SKM-1 (cell line): ENCODE results near the gene ZNF532.

Experiments
- DNase-seq: peaks from one replicate; lab custom pipeline; 2025; ENCODE audit not compliant: unreplicated experiment; lab: John Stamatoyannopoulos, UW

Gene ZNF532

GRCh38 chr18:58870130-58870529, 5.5 kb downstream of the ZNF532 start:
- no peak for DNase-seq

DNA sequence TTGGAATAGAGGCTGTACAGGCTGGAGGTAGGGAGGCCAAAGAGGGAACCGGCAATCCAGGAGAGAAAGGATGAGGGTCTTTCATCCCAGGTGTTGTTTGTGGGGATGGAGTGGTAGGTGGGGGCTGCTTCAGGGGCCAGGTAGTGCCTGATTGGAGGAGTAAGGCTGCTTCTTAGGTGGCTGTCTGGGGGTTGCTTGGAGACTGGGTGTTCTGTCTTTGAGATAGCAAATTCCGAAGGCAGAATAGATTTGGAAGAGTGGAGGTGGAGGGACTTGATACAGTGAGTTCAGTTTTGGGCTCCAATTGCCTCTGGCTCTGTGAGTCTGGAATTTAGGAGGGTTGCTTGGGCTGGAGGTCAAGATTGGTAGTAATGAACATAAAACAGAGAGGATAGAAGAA, 5.9 kb downstream of the ZNF532 start:
- DNase-seq: no peak

GRCh38 chr18:58871514-58872420, 7.1 kb downstream of the ZNF532 start:
- DNase-seq: no peak

- no peak for DNase-seq
Measured at GRCh38 chr18:58878640-58879039, 14.0 kb downstream of the ZNF532 start.

- DNase-seq: no peak
Measured at GRCh38 chr18:58881477-58881876, 16.8 kb downstream of the ZNF532 start.

- DNase-seq: no peak
Measured at GRCh38 chr18:58882044-58882443, 17.4 kb downstream of the ZNF532 start.

DNA sequence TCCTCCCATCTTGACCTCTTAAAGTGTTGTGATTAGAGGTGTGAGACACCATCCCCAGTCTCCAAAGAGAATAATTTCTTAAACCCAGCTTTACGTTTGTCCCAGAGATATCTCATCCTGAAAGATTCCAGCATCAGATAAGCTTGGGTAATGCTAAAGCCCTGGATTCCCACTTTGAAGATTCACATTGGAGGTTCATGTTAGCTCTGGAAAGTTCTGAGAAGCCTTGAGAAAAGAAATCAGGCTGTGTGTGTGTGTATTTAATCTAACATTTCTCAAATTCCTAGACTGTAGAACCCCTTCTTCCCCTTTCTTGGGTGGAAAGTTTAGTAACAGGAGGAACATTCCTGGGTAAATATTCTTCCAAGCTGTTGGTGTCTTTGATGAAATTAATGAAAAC, 18.0 kb downstream of the ZNF532 start:
- DNase-seq: no peak

- no peak for DNase-seq
Measured at GRCh38 chr18:58884680-58885079, 20.0 kb downstream of the ZNF532 start.

DNA sequence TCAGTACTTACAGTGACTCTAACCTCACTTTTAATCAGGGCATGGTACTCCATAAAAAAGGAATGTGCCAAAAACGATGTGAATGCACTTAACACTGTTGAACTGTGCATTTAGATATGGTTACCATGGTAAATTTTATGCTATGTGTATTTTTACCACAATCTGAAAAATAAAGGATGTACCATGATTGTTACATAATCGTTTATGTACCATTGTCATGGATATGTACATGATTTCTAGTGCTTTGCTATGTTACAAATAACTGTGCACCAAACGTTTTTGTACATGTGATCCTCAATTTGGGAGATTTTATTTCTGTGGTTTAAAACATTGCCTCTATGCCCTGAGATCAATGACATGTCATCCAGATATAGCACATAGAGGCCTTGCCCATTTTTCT, 21.8 kb downstream of the ZNF532 start:
- no peak for DNase-seq

GRCh38 chr18:58886864-58887612, 22.4 kb downstream of the ZNF532 start:
- DNase-seq: peak; percentile 67

DNA sequence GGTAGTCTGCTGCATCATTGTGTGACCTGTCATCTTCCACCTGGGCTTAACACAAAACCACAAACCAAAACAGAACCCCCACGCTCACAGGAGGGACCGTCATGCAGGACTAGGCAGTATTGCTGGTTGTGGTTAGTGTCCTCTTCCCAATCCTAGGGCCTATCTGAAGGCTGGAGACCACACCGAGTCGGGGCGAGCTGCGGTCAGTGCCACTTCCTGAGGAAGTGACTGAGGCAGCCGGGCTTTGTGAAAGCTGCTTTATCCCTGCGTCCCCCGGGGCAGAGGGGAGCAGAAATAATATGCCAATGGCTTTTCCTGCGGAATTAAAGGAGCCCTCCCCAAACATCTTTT, 22.9 kb downstream of the ZNF532 start:
- DNase-seq: peak; percentile 86

DNA sequence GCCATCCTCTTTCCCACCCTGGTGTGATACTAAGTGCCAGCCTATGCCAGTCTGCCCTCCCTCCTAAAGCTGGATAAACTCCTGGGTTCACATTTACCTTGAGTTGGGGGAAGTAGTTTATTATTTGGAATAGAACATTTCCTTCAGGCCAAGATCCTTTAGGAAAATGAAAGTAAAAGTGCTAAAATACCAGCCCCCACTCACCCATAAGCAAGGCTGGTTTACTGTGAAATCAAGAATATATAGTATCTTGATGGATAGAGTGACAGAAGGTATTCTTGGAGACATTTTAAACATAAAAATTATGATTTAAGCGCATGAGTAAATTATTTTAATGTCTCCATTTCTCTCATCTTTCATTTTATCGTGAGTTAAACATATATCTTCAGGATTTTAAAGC, 27.1 kb downstream of the ZNF532 start:
- DNase-seq: no peak

- DNase-seq: no peak
Measured at GRCh38 chr18:58892488-58892887, 27.8 kb downstream of the ZNF532 start.

- DNase-seq: no peak
Measured at GRCh38 chr18:58893388-58894099, 28.9 kb downstream of the ZNF532 start.

- DNase-seq: no peak
Measured at GRCh38 chr18:58894930-58895329, 30.3 kb downstream of the ZNF532 start.

- no peak for DNase-seq
Measured at GRCh38 chr18:58895385-58895784, 30.7 kb downstream of the ZNF532 start.

DNA sequence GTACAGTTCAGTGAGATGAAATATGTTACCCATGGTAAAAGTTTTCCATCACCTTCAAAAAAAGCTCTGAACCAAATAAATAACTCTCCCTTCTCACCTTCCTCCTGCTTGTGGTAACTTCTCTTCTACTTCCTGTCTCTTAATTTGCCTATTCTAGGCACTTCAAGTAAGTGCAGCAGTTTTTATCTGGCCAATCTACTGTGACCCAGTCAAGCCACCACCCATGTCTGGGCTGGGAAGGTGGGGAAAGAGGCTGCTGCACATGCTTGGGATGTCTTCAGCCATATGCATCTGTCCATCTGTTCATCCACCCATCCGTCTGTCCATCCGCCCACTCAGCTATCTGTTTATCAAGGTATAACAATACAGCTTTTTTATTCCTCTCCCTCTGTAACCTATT, 31.6 kb downstream of the ZNF532 start:
- no peak for DNase-seq

GRCh38 chr18:58896734-58897508, 32.2 kb downstream of the ZNF532 start:
- no peak for DNase-seq

DNA sequence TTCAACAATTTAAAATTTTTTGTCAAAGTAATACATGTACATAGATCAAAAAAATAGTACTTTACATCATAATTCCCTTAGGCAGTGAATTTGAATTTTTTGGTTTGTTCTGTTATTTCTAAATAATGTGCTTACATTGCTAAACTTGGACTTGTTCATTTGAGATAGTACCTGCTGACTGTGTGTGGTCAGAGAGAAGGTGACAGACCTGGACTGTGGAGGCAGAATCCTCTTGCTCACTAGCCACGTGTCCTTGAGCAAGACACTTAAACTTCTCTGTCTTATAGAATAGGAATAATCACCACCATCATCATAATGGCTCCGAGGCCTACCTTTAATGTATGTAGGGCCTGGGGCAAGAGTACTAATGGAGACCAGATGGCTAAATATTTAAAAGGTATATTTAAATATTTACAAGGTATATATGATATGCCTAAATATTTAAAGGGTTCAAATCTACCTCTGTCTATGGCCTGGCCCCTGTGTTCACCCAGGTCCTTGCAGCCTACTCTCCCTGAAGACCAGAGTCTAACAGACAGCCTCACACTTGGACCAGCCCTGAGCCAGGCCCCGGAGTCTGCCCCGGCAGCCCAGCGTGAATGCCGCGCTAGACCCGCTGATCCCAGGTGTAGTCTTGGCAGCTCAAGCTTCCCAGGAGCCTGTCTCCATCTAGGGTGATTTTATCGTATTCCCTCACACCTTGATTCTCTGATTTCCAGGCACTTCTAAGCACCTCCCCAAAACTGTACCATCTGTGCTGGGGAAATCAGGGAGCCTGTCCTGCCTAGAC, 33.5 kb downstream of the ZNF532 start:
- DNase-seq: no peak

- no peak for DNase-seq
Measured at GRCh38 chr18:58900015-58900649, 35.5 kb downstream of the ZNF532 start.
